H1 (cell line): Measurements from ENCODE around the gene NAA10. TPM values are rescaled to one million over a fixed set of nuclear protein-coding genes. Genes with fewer than 3 reads are reported as not detected.

Experiments used
- CTCF ChIA-PET: fragments of 300-600 bp; sonication (Branson Sonifier 250); formaldehyde crosslinking; loops from one replicate; lab custom pipeline; 2021; ENCODE audit not compliant: partially characterized antibody; lab: Charles Lee
- POLR2A ChIA-PET: fragments of 300-600 bp; sonication (Branson Sonifier 250); formaldehyde crosslinking; loops from one replicate; lab custom pipeline; 2021; ENCODE audit warnings: inconsistent platforms; ENCODE audit not compliant: partially characterized antibody; lab: Charles Lee
- DNase-seq, 2 experiments: peaks; one replicate each; pipeline versions ENCODE4 v3.0.0 to v3.0.0-alpha.2; 2010 to 2022; ENCODE audit warnings: low spot score in 2 of 2, low read depth in 1 of 2, mixed read lengths in 1 of 2
- FAIRE-seq: peaks from 2 replicates; lab custom pipeline; 2011; peaks lifted over from hg19 to GRCh38; lab: Jason Lieb, UNC
- H2AFZ ChIP-seq: 2 replicates; pipeline ENCODE4 v1.8.1; 2012; ENCODE audit warnings: low read length, inconsistent platforms
- H2AK5ac ChIP-seq: 2 replicates; pipeline ENCODE4 v1.6.1; 2013; ENCODE audit warnings: low read depth, low read length
- H2BK120ac ChIP-seq: replicated peaks from 2 replicates; pipeline ENCODE3; 2013; ENCODE audit warnings: low read depth, low read length, inconsistent platforms
- H2BK12ac ChIP-seq: 2 replicates; pipeline ENCODE4 v1.6.1; 2013; ENCODE audit warnings: low read depth, low read length
- H2BK15ac ChIP-seq: 2 replicates; pipeline ENCODE4 v1.6.1; 2013; ENCODE audit warnings: low read length
- H2BK20ac ChIP-seq: 2 replicates; pipeline ENCODE4 v1.6.1; 2013; ENCODE audit warnings: low read length
- H2BK5ac ChIP-seq: 2 replicates; pipeline ENCODE4 v1.6.1; 2013; ENCODE audit warnings: low read depth, low read length
- H3K14ac ChIP-seq: 2 replicates; pipeline ENCODE4 v1.6.1; 2013; ENCODE audit warnings: inconsistent platforms; ENCODE audit not compliant: insufficient read length
- H3K18ac ChIP-seq: 2 replicates; pipeline ENCODE4 v1.6.1; 2013; ENCODE audit warnings: low read length; ENCODE audit errors: extremely low read depth
- H3K23ac ChIP-seq: 2 replicates; pipeline ENCODE4 v1.6.1; 2013; ENCODE audit warnings: inconsistent platforms; ENCODE audit not compliant: insufficient read length
- H3K23me2 ChIP-seq: 2 replicates; pipeline ENCODE4 v1.6.1; 2013; ENCODE audit warnings: low read depth, low read length
- H3K27ac ChIP-seq: 2 replicates; pipeline ENCODE4 v1.6.1; 2011; ENCODE audit warnings: low read depth, low read length, inconsistent platforms
- H3K27me3 ChIP-seq, 4 experiments: replicated peaks in 1 of 4; 1 replicate in 1 of 4; 2 replicates in 3 of 4; pipeline versions ENCODE4 v1.6.1 to v1.8.1; 2011 to 2013; ENCODE audit warnings: low read length in 3 of 4, mild to moderate bottlenecking in 3 of 4, inconsistent platforms in 2 of 4, mixed read lengths in 2 of 4, moderate library complexity in 1 of 4; ENCODE audit not compliant: control insufficient read depth in 3 of 4, insufficient read depth in 3 of 4; ENCODE audit errors: extremely low read depth in 1 of 4
- H3K36me3 ChIP-seq, 4 experiments: 2 replicates each; pipeline versions ENCODE4 v1.6.1 to v1.8.1; 2011 to 2013; ENCODE audit warnings: mild to moderate bottlenecking in 4 of 4, low read length in 3 of 4, moderate library complexity in 2 of 4, control low read depth in 1 of 4, inconsistent platforms in 1 of 4; ENCODE audit not compliant: insufficient read depth in 4 of 4, control insufficient read depth in 2 of 4
- H3K4ac ChIP-seq: replicated peaks from 2 replicates; pipeline ENCODE3; 2013; ENCODE audit warnings: low read length, low read depth, mixed read lengths, inconsistent platforms; ENCODE audit not compliant: insufficient read length
- H3K4me1 ChIP-seq, 4 experiments: replicated peaks in 1 of 4; 1 replicate in 1 of 4; 2 replicates in 3 of 4; pipeline versions ENCODE4 v1.6.1 to v1.8.1; 2011 to 2013; ENCODE audit warnings: low read length in 3 of 4, inconsistent platforms in 2 of 4, mixed read lengths in 1 of 4; ENCODE audit not compliant: insufficient read depth in 4 of 4, control insufficient read depth in 3 of 4
- H3K4me2 ChIP-seq, 2 experiments: 2 replicates each; pipeline versions ENCODE4 v1.6.1 to v1.8.1; 2011 to 2013; ENCODE audit warnings: low read depth in 2 of 2, low read length in 2 of 2, control low read depth in 1 of 2, inconsistent platforms in 1 of 2, mild to moderate bottlenecking in 1 of 2; ENCODE audit not compliant: insufficient read depth in 1 of 2
- H3K4me3 ChIP-seq, 4 experiments: fragments of 200-600, 300-600 bp in 1 of 4; sonication (generic), shearing (Covaris generic), sonication (Bioruptor Twin) in 1 of 4; 2 replicates each; pipeline versions ENCODE4 v1.5.1 to v1.8.1; 2011 to 2016; ENCODE audit warnings: low read length in 4 of 4, low read depth in 3 of 4, control low read depth in 2 of 4, inconsistent platforms in 2 of 4, mild to moderate bottlenecking in 2 of 4, mixed read lengths in 1 of 4, moderate library complexity in 1 of 4; ENCODE audit not compliant: insufficient read depth in 2 of 4; ENCODE audit errors: extremely low read depth in 1 of 4
- H3K56ac ChIP-seq: replicated peaks from 2 replicates; pipeline ENCODE3; 2013; ENCODE audit warnings: low read depth, mild to moderate bottlenecking, mixed read lengths, low read length, inconsistent platforms; ENCODE audit not compliant: insufficient read length
- H3K79me1 ChIP-seq: 2 replicates; pipeline ENCODE4 v1.6.1; 2013; ENCODE audit warnings: low read depth, low read length, control low read depth
- H3K79me2 ChIP-seq, 2 experiments: 2 replicates each; pipeline versions ENCODE4 v1.6.1 to v1.8.1; 2012 to 2013; ENCODE audit warnings: low read length in 2 of 2, mild to moderate bottlenecking in 2 of 2, inconsistent platforms in 1 of 2; ENCODE audit not compliant: insufficient read depth in 2 of 2, control insufficient read depth in 1 of 2
- H3K9ac ChIP-seq, 4 experiments: replicated peaks in 1 of 4; 1 replicate in 1 of 4; 2 replicates in 3 of 4; pipeline versions ENCODE4 v1.6.1 to v1.8.1; 2011 to 2013; ENCODE audit warnings: low read depth in 3 of 4, low read length in 3 of 4, control low read depth in 2 of 4, mild to moderate bottlenecking in 2 of 4, moderate library complexity in 2 of 4, inconsistent platforms in 1 of 4; ENCODE audit errors: extremely low read depth in 1 of 4
- H3K9me3 ChIP-seq, 2 experiments: 2 replicates each; pipeline versions ENCODE4 v1.6.1 to v1.8.1; 2012 to 2013; ENCODE audit warnings: mild to moderate bottlenecking in 2 of 2, moderate library complexity in 2 of 2, control low read depth in 1 of 2, inconsistent platforms in 1 of 2, low read depth in 1 of 2, low read length in 1 of 2, mixed read lengths in 1 of 2; ENCODE audit not compliant: insufficient read depth in 2 of 2
- H4K20me1 ChIP-seq, 2 experiments: replicated peaks in 1 of 2; 2 replicates each; pipeline versions ENCODE3 to v1.8.1; 2011 to 2013; ENCODE audit warnings: inconsistent platforms in 2 of 2, low read length in 2 of 2, mild to moderate bottlenecking in 1 of 2; ENCODE audit not compliant: insufficient read depth in 2 of 2, control insufficient read depth in 1 of 2
- H4K5ac ChIP-seq: 2 replicates; pipeline ENCODE4 v1.6.1; 2013; ENCODE audit warnings: low read length, low read depth, mixed read lengths, inconsistent platforms; ENCODE audit not compliant: insufficient read length
- H4K8ac ChIP-seq: 2 replicates; pipeline ENCODE4 v1.8.0; 2013; ENCODE audit warnings: mild to moderate bottlenecking, moderate library complexity, low read length, inconsistent platforms; ENCODE audit not compliant: insufficient read depth; ENCODE audit errors: extremely low read depth
- H4K91ac ChIP-seq: replicated peaks from 2 replicates; pipeline ENCODE3; 2013; ENCODE audit warnings: low read length, mixed read lengths, inconsistent platforms; ENCODE audit not compliant: insufficient read length
- CHD2 ChIP-seq: IDR thresholded peaks from 2 replicates; pipeline ENCODE4 v1.6.1; 2012; ENCODE audit warnings: low read length, improper control_type of control experiment
- CTBP2 ChIP-seq: IDR thresholded peaks from 2 replicates; pipeline ENCODE4 v1.7.0; 2011; ENCODE audit warnings: borderline replicate concordance, mild to moderate bottlenecking, moderate library complexity, mixed read lengths, low read length; ENCODE audit not compliant: insufficient read depth, insufficient read length
- EZH2 ChIP-seq: fragments of 200-600 bp; sonication (generic); IDR thresholded peaks from 2 replicates; pipeline ENCODE4 v1.7.1; 2012; ENCODE audit warnings: low read depth, mild to moderate bottlenecking, moderate library complexity, low read length, inconsistent platforms; ENCODE audit not compliant: severe bottlenecking
- SIX5 ChIP-seq: IDR thresholded peaks from 2 replicates; pipeline ENCODE4 v1.6.1; 2011; ENCODE audit warnings: mild to moderate bottlenecking, low read depth, low read length
- SP4 ChIP-seq: IDR thresholded peaks from 2 replicates; pipeline ENCODE4 v1.6.1; 2012; ENCODE audit warnings: low read length, inconsistent platforms
- USF2 ChIP-seq: IDR thresholded peaks from 2 replicates; pipeline ENCODE4 v1.6.1; 2011; ENCODE audit warnings: low read length, improper control_type of control experiment
- polyA plus RNA-seq, 7 experiments: library from polyadenylated mRNA; depleted of rRNA in 3 of 7; stranded (reverse) in 5 of 7; unstranded in 2 of 7; fragments of >200 nt in 5 of 7; fragments of 200-250 nt in 2 of 7; gene quantifications; 1 replicate in 5 of 7; 2 replicates in 1 of 7; 4 replicates in 1 of 7; pipeline versions ENCODE4 v1.2.1 to v1.2.3, GENCODE V29; 2011 to 2013; ENCODE audit warnings: missing spikeins in 2 of 7, mixed read lengths in 2 of 7
- total RNA-seq: library from RNA; stranded (reverse); fragmentation: NEBNext Ultra II Directional; extraction: Animal tissue kit (Norgen Biotek cat#: 25700); gene quantifications from 2 replicates; pipeline ENCODE4 v1.2.1, GENCODE V29; 2021
- TF ChIP-seq, protein P1 (sequence below): IDR thresholded peaks from 2 replicates; pipeline ENCODE4 v1.6.1; 2012; ENCODE audit warnings: inconsistent platforms
- TF ChIP-seq, protein P2 (sequence below): IDR thresholded peaks from 2 replicates; pipeline ENCODE4 v1.6.1; 2011; ENCODE audit warnings: low read depth, mild to moderate bottlenecking, low read length; ENCODE audit not compliant: insufficient read depth

The NAA10 gene
- total and polyA plus RNA-seq, 2 of the 8 experiments (the other 6 are each of a cell fraction or from before 2014, with no cell fraction given), result 80.4 to 98.8 TPM

- ChIA-PET CTCF (no interaction called here), POLR2A (interaction anchor here (0.9 kb wide), 1 partner anchor 49 kb away, joined by 3 read pairs; no protein-coding TSS in a partner anchor)
- Histone ChIP-seq H3K79me1 (no peaks in the 10 kb centered on the region), H4K91ac (no peak overlapping the region), H2AK5ac (no peak overlapping the region), H2BK20ac (no peak overlapping the region), H3K14ac (no peak overlapping the region), H3K4me1 (peaks cover 0 to 8% (median 0%) of the 10 kb centered on the region in 4 experiments; a peak in 1 of 7 replicates), H3K27me3 (no peaks in the 10 kb centered on the region), H3K9me3 (no peaks in the 10 kb centered on the region), H4K8ac (no peak overlapping the region), H3K79me2 (no peaks in the 10 kb centered on the region), H2BK15ac (no peak overlapping the region), H4K5ac (no peak overlapping the region), H3K4ac (no peak overlapping the region), H3K56ac (no peak overlapping the region), H3K4me2 (no peak overlapping the region), H4K20me1 (peaks cover 0 to 2% of the 10 kb centered on the region in 2 experiments), H3K9ac (no peak overlapping the region), H2BK5ac (no peak overlapping the region), H3K18ac (no peak overlapping the region), H2AFZ (no peak overlapping the region), H3K4me3 (no peak overlapping the region), H3K23me2 (peaks cover 3% of the 10 kb centered on the region; the same call in 1 of the 2 replicates), H2BK120ac (no peak overlapping the region), H3K27ac (no peak overlapping the region), H3K23ac (no peak overlapping the region), H2BK12ac (no peak overlapping the region), H3K36me3 (no peaks in the 10 kb centered on the region)
- FAIRE-seq, result peak; percentile 13
- no peak for DNase-seq
- TF ChIP-seq USF2 (no peak), SIX5 (no peak), CHD2 (no peak), EZH2 (no peak), CTBP2 (no peak), SP4 (no peak)
- TF ChIP-seq, protein P1, sequence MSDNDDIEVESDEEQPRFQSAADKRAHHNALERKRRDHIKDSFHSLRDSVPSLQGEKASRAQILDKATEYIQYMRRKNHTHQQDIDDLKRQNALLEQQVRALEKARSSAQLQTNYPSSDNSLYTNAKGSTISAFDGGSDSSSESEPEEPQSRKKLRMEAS, result no peak
- TF ChIP-seq, protein P2, sequence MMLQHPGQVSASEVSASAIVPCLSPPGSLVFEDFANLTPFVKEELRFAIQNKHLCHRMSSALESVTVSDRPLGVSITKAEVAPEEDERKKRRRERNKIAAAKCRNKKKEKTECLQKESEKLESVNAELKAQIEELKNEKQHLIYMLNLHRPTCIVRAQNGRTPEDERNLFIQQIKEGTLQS, result no peak
Observed at GRCh38 chrX:153897899-153898298, 36.9 kb downstream of the NAA10 start.
